Measurements from ENCODE around the gene ARHGAP26.

ARHGAP26 gene

DNA sequence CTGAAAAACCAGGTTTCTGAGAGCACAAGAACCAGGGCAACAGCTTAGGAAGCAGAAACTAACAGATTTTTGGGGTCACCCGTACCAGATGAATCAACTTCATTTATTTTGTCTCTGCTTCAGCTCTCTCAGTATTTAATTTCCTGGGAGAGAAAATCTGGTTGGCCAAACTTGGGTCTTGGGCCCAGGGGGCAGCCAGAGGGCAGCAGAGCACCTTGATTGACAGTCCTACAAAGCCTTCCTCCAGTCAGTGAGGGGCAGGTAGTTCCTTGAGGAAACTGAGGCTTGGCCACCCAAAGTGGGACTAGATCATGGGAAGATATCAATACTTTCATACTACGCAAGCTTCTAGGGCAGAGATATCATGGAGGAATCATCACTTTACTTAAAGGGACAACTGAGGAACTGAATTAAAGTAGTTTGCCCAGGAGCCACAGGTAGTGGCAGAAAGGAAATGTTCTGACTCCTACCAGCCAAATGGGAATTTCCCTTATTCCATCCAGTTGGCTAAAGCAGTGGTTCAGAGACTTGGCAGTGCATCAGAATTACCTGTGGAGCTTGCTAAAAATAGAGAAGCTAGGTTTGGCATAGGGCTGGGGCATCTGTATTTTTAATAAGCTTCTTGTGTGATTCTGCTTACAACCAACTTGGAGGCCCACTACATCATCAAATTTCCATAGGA, 21.5 kb upstream of the ARHGAP26 start:
- TF ChIP-seq CTCF (IDR thresholded peaks at IDR 0.05; ENCODE audit: extremely low read depth, insufficient read depth, missing control alignments) = peak; percentile 61
- DNase-seq (ENCODE audit: low spot score) = no peak
- in situ Hi-C loops (cut with MboI; ENCODE audit: low pct_unique_long_range_greater_than_20kb, low sequenced_read_pairs, unreplicated experiment) = loop anchor here (25.0 kb wide), 1 partner anchor 114 kb away; no protein-coding TSS in a partner anchor

DNA sequence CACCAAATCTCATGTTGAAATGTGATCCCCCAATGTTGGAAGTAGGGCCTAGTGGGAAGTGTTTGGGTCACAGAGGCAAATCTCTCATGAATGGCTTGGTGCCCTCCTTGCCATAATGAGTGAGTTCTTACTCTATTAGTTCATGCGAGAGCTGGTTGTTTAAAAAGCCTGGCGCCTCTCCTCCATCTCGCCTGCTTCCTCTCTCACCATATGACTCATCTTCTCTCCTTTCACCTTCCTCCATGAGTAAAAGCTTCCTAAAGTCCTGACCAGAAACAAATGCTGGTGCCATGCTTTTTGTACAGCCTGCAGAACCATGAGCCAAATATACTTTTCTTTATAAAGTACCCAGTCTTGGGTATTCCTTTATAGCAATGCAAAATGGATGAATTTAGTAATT, 20.9 kb upstream of the ARHGAP26 start:
- no peak for TF ChIP-seq CTCF (IDR thresholded peaks at IDR 0.05; ENCODE audit: extremely low read depth, insufficient read depth, missing control alignments)
- DNase-seq (ENCODE audit: low spot score) = no peak
- in situ Hi-C loops (cut with MboI; ENCODE audit: low pct_unique_long_range_greater_than_20kb, low sequenced_read_pairs, unreplicated experiment) = loop anchor here (25.0 kb wide), 1 partner anchor 113 kb away; no protein-coding TSS in a partner anchor

DNA sequence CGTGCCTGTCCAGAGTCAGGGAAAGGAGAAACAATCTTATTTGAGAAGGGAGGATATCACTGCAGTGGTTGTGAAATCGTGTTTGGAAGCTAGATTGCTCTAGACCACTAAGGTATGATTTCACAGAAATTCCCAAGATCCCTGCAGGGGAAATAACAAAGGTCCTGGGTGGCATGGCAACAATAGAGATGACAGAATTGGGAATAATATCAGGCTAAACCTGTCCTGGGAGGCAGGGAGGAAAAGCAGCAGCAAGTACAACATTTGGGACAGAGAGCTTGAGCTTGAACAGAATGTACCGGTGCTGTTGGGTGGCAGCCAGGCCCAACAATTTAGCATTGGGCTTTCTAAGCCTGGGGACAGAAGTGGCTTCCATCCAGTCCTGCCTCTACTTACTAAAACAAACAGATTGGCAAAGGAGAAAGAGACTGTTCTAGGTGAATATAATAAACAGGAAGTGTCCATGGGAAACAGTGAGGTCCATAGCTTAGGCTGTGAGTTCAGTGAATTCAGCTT, 17.0 kb upstream of the ARHGAP26 start:
- in situ Hi-C loops (cut with MboI; ENCODE audit: low pct_unique_long_range_greater_than_20kb, low sequenced_read_pairs, unreplicated experiment) = no loop called here
- TF ChIP-seq CTCF (IDR thresholded peaks at IDR 0.05; ENCODE audit: extremely low read depth, insufficient read depth, missing control alignments) = no peak
- DNase-seq (ENCODE audit: low spot score) = no peak

- in situ Hi-C loops (cut with MboI; ENCODE audit: low pct_unique_long_range_greater_than_20kb, low sequenced_read_pairs, unreplicated experiment) = no loop called here
- no peak for TF ChIP-seq CTCF (IDR thresholded peaks at IDR 0.05; ENCODE audit: extremely low read depth, insufficient read depth, missing control alignments)
- no peak for DNase-seq (ENCODE audit: low spot score)
Measured at GRCh38 chr5:142754031-142754430, 16.1 kb upstream of the ARHGAP26 start.

DNA sequence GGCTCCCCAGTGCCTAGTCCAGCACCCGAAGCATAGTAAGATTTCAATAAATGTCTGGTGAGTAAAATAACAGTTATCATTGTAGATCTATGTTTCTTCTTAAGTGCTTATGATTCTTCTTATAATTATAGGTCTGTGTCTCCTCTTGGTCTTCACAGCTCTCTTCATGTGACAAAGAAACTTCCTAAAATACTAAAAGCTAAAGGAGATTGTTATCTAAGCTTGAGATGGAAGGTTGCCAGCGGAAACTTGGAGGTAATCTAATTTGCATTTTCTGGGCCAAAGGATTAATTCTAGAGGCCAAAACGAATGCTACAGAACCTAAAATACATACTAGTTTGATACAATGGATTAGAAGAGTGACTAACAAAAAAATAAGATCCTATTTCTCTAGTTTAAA, 13.6 kb upstream of the ARHGAP26 start:
- in situ Hi-C loops (cut with MboI; ENCODE audit: low pct_unique_long_range_greater_than_20kb, low sequenced_read_pairs, unreplicated experiment) = no loop called here
- TF ChIP-seq CTCF (IDR thresholded peaks at IDR 0.05; ENCODE audit: extremely low read depth, insufficient read depth, missing control alignments) = no peak
- no peak for DNase-seq (ENCODE audit: low spot score)

- TF ChIP-seq CTCF (IDR thresholded peaks at IDR 0.05; ENCODE audit: extremely low read depth, insufficient read depth, missing control alignments) = no peak
- in situ Hi-C loops (cut with MboI; ENCODE audit: low pct_unique_long_range_greater_than_20kb, low sequenced_read_pairs, unreplicated experiment) = no loop called here
- DNase-seq (ENCODE audit: low spot score) = no peak
Measured at GRCh38 chr5:142757564-142757963, 12.6 kb upstream of the ARHGAP26 start.
